Measurements from ENCODE around the gene NIPA2.

NIPA2 gene

GRCh38 chr15:22839046-22839695 is 705 bp downstream of the NIPA2 start:
- DNase-seq (ENCODE audit: low read depth in 2 of 2) = no peak

DNA sequence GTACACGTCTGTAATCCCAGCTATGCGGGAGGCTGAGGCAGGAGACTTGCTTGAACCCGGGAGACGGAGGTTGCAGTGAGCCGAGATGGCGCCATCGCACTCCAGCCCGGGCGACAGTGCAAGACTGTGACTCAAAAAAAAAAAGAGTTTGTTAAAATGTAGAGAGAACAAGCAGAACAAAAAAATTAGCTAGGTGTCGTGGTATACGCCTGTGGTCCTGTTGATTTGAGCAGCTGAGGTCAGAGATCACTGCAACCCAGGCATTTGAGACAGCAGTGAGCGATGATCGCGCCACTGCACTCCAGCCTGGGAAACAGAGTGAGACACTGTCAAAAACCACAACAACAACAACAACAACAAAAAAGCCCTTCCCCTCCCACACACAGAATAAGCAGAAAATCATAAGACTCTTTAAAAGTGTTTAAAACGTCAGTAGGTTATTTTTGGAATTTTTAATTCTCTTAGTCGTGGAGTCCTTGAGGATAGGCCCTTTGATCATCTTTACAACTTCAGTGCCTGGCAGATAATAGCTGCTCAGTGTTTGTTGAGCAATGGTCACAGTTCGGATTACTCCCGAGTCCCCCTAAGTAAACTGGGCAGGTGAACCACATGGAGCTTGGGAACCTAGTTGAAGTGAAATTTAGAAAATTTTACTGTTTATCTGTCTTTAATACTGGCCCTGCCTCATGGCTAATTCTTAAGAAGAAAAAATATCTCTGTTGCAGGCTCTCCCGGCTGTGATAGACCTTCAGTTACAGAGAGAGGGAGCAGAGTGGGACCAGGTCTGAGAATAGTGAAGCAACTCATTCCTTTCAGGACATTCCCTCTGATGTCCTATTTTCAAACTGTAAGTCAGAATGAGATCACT is 6.2 kb downstream of the NIPA2 start:
- DNase-seq (ENCODE audit: low read depth in 2 of 2) = no peak

DNA sequence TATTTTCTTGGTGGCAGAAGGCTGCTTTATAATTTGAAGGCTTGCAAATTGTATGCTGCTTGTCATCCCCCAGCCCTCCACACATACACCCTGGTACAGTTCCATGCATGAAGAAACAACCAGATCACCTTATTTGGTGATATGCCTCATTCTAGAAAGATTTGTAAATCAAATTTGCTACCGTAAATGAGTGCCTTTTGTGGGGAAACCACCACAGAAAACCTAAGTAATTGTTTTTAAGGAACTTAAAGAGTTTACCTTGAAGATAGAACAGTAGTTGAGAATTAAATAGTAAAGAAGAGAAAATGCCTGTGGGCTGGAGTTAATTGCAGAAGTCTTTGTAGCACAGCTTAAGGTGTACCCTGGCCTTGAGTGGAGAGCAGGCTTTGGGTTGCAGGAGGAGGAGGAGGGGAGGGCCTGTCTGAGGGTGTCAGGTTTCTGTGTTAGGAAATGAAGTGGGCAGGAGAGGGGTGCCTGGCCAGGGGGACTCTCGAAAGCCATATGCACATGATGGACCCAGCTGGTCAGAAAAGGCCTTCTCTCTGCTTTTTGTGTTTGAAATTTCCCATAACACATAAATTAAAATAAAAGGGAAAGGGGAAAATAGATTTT is 6.9 kb downstream of the NIPA2 start:
- no peak for DNase-seq (ENCODE audit: low read depth in 2 of 2)

- no peak for DNase-seq (ENCODE audit: low read depth in 2 of 2)
These were observed 7.6 kb downstream of the NIPA2 start for GRCh38 chr15:22846073-22846472.

- DNase-seq (ENCODE audit: low read depth in 2 of 2) = no peak
These were observed 11.6 kb downstream of the NIPA2 start for GRCh38 chr15:22850055-22850454.

- no peak for DNase-seq (ENCODE audit: low read depth in 2 of 2)
These were observed 13.0 kb downstream of the NIPA2 start for GRCh38 chr15:22851513-22851912.

GRCh38 chr15:22855791-22856190 is 17.3 kb downstream of the NIPA2 start:
- DNase-seq (ENCODE audit: low read depth in 2 of 2) = no peak

GRCh38 chr15:22856659-22857058 is 18.2 kb downstream of the NIPA2 start:
- no peak for DNase-seq (ENCODE audit: low read depth in 2 of 2)

DNA sequence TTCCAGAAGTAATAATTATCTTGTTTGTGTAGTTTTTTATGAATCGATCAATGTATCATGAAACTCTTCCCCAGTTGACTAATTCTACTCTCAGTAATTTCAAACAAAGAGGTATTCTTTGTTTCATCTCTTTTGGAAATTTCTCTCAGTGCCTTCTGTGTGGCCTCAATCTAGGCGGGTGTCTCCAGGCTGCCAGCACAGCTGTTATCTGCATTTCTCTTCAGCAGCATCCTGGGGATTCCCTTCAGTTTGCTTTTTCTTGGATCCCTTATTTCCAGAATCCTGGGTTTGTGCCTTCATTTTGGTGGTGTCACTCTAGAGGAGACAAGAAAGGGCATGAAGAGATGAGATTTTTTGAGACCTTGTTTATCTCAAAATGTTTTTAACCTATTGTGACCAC is 22.7 kb downstream of the NIPA2 start:
- DNase-seq (ENCODE audit: low read depth in 2 of 2) = no peak

DNA sequence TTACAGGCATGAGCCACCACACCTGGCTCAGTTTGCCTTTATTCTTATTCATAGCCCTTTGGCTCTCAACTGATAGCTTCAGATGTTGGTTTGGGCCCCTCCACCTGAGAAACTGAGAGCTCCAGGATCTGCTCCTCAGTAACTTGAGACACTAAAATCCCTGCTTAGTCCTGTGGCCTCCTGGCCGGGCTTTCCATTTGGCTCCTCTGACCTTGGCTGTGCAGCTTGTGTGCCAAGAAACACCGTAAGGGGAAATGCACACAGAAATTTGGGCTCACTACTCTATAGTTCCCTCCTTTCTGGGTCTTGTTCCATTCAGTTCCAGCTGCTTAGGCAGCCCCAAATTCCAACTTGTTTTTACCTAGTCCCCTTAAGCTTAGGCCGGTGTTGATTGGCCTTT is 24.9 kb downstream of the NIPA2 start:
- no peak for DNase-seq (ENCODE audit: low read depth in 2 of 2)

DNA sequence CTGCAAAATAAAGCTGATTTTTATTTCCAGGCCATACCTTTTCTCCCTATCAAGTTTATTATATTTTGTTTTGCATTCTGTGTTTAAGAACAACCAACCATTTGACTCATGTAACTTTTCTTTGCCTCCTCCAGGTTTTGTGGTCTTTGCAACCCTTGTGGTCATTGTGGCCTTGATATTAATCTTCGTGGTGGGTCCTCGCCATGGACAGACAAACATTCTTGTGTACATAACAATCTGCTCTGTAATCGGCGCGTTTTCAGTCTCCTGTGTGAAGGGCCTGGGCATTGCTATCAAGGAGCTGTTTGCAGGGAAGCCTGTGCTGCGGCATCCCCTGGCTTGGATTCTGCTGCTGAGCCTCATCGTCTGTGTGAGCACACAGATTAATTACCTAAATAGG is 27.6 kb downstream of the NIPA2 start:
- no peak for DNase-seq (ENCODE audit: low read depth in 2 of 2)

GRCh38 chr15:22867886-22868285 is 29.4 kb downstream of the NIPA2 start:
- DNase-seq (ENCODE audit: low read depth in 2 of 2) = no peak

DNA sequence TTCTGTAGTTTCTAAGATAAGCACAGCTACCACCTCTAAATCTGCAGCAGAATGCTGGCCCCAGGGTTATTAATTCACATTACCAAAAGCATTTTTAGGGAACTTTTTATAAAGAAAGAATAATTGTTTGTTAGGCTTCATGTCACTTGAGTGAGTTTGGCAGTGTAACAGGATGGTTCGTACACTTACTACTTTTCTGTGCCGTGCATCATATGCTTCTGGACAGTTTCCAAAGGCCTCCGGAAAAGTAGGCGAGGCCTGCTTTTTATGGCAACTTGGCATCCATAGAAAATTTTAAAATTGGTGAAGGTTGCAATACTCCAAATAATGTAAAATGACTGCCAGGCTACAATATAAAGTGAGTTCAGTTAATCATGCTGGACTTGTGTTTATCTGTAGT is 30.0 kb downstream of the NIPA2 start:
- no peak for DNase-seq (ENCODE audit: low read depth in 2 of 2)

DNA sequence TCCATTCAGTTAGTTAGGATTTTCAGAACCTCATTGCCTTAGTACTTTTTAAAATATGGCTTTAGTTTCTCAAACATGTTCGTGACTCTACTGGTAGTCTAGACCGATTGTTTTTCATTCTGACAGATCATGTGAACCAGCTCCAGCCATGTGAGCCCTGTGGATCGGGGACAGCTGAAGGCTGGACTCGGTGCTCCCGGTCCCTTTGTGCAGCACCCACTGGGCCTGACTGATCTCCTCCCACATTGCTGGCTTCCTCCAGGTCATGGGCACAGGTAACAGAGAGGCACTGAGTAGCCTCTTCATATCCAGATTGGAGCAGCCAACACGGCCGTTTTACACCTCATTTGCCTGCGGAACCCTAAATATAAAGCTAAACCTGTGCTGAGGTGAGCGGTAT is 30.5 kb downstream of the NIPA2 start:
- DNase-seq (ENCODE audit: low read depth in 2 of 2) = no peak

DNA sequence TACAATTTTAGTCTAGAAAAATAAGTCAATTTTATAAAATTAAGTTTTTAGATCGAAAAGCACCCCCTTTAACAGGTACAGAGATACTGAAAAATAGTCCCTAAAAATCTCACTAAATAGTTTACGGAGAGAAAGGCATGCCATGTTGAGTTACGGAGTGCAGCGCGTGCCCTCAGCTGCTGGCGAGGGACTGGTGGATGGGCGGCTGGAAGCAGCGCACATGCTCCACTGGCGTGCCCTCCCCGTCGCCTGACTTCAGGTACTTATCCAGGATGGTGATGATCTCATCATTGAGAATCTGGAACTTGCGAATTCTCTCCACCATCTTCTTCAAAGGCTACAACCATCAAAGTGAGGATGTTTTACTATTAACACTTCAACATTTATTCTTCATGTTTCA is 31.4 kb downstream of the NIPA2 start:
- no peak for DNase-seq (ENCODE audit: low read depth in 2 of 2)

DNA sequence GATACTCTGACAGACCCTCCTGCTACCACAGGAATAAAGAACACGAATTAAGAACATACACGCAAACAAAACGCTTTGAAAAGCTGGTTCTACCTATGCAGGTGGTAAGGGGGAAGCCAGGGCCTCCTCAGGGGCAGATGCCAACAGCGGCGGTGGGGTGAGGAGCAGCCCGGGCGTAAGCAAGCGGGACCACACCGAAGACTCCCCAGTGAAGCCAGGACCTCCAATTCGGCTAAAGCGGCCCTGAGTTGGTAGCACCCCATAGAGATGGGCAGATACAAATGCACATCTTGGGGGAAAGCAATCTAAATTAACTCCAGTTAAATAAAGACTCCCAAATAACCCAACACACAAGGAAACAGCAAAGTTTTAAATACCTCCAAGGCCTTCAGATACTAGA is 32.4 kb downstream of the NIPA2 start:
- no peak for DNase-seq (ENCODE audit: low read depth in 2 of 2)

- no peak for DNase-seq (ENCODE audit: low read depth in 2 of 2)
These were observed 33.1 kb downstream of the NIPA2 start for GRCh38 chr15:22871481-22872086.

DNA sequence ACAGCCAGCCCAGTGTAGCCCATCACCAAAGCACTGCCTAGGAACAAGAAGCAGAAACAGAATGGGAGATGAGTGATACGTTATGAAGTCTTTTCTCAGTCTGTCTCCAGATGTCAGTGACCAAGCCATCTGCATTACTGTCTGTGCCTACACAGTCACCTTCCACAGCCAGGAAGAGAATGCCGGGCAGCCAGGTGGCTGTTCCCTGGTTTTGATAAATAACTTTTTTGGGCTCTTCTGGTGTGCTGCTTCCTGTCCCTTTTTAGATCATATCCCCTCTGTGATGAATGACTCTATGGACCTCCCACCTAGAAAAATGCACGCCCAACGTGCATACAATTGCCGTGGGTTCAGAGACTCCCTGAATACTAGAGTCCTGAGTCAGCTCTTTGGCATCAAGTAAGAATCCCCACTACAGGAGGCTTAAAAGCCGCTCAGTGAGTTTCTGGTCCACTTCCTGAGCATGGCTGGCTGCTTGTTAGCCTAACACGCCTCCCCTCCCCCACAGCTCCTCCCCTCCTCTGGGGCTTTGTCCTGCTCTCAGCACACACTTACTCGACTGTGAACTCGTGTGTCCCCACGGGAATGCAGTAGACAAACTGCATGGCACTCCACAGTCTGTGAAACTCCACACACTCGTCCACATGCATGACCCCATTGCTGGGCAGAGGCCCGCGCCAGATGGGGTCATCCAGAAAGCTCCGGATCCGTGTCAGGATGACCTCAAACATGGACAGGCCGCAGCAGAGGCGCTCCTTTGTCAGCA is 34.7 kb downstream of the NIPA2 start:
- DNase-seq (ENCODE audit: low read depth in 2 of 2) = no peak

- DNase-seq (ENCODE audit: low read depth in 2 of 2) = no peak
These were observed 35.4 kb downstream of the NIPA2 start for GRCh38 chr15:22873841-22874240.

DNA sequence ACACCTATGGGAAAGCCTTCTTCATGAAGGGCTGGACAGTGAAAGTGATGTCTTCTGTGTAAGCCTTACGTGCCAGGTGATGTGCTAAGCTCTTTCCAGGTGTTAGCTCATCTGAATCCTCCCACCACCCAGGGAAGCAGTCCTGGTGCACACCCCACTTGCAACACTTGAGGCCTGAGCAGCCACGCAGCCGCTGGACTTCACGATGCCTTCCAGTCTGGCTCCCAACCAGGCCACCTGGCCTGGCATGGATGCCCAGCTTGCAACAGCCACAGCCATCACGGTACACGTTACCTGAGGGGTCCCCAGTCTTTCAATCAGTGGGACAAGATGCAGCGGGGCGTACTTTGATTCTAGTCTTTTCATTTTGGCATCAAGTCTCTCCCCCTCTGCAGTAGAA is 35.8 kb downstream of the NIPA2 start:
- no peak for DNase-seq (ENCODE audit: low read depth in 2 of 2)

GRCh38 chr15:22874966-22875365 is 36.5 kb downstream of the NIPA2 start:
- DNase-seq (ENCODE audit: low read depth in 2 of 2) = no peak

- no peak for DNase-seq (ENCODE audit: low read depth in 2 of 2)
These were observed 38.7 kb downstream of the NIPA2 start for GRCh38 chr15:22877117-22877516.

Data from activated CD4-positive, alpha-beta T cell treated with anti-CD3 and anti-CD28 coated beads for 24 hours (primary cell).